GM18517 (cell line): ENCODE measurements around the gene SCRG1.

ENCODE experiments used
- ATAC-seq: cut with Tn5 transposase; IDR thresholded peaks from one replicate; pipeline ENCODE4 v1.9.1; 2021; ENCODE audit warnings: mild to moderate bottlenecking, moderate library complexity; ENCODE audit not compliant: unreplicated experiment

SCRG1 gene

GRCh38 chr4:173365359-173365996, 33.4 kb downstream of the SCRG1 start:
- no peak for ATAC-seq

- no peak for ATAC-seq
Observed at GRCh38 chr4:173362666-173363065, 36.2 kb downstream of the SCRG1 start.

GRCh38 chr4:173360587-173361221, 38.2 kb downstream of the SCRG1 start:
- no peak for ATAC-seq

- no peak for ATAC-seq
Observed at GRCh38 chr4:173357939-173358338, 41.0 kb downstream of the SCRG1 start.

- no peak for ATAC-seq
Observed at GRCh38 chr4:173347467-173347866, 51.4 kb downstream of the SCRG1 start.

- ATAC-seq = no peak
Observed at GRCh38 chr4:173346074-173346473, 52.8 kb downstream of the SCRG1 start.

- no peak for ATAC-seq
Observed at GRCh38 chr4:173345648-173346047, 53.3 kb downstream of the SCRG1 start.

- ATAC-seq = no peak
Observed at GRCh38 chr4:173343832-173344397, 55.0 kb downstream of the SCRG1 start.

GRCh38 chr4:173337463-173337862, 61.5 kb downstream of the SCRG1 start:
- no peak for ATAC-seq

GRCh38 chr4:173334891-173335752, 63.8 kb downstream of the SCRG1 start:
- ATAC-seq = peak; percentile 29
